IMR-90 (cell line): ENCODE measurements around the gene ATP6AP1. TPM values are rescaled to one million over a fixed set of nuclear protein-coding genes. Genes with fewer than 3 reads are reported as not detected.
A peak's percentile ranks its signal among the peaks of the same experiment; 100 is the strongest.
"Not testable (repeated sequence)": the region's sequence is repeated elsewhere in the genome, so short reads cannot be mapped to it uniquely, and the experiment has no call there.

Source experiments
- ATAC-seq: fragments of 200-7000 bp; cut with Tn5 transposase; 2 replicates; pipeline ENCODE4 v1.9.1; 2020; ENCODE audit warnings: low read depth, mild to moderate bottlenecking, moderate library complexity
- BruUV-seq: library from RNA; stranded (reverse); fragments of 400-500 nt; replicated peaks from 2 replicates; lab custom pipeline; 2021; lab: Mats Ljungman, UMichigan
- CTCF ChIA-PET: fragments of 300-600 bp; formaldehyde crosslinking; extraction: SDS; loops from one replicate; lab custom pipeline; 2021; ENCODE audit warnings: antibody characterized with exemption; lab: Yijun Ruan, JAX
- POLR2A ChIA-PET: fragments of 300-600 bp; sonication (Branson Sonifier 250); formaldehyde crosslinking; loops from one replicate; lab custom pipeline; 2022; ENCODE audit warnings: antibody characterized with exemption; ENCODE audit not compliant: unreplicated experiment; lab: Charles Lee
- DNase-seq: peaks from one replicate; pipeline ENCODE4 v3.0.0; 2013
- H2AFZ ChIP-seq: replicated peaks from 2 replicates; pipeline ENCODE3; 2013; ENCODE audit warnings: low read length, mild to moderate bottlenecking; ENCODE audit not compliant: poor library complexity
- H2AK5ac ChIP-seq: 2 replicates; pipeline ENCODE4 v1.6.1; 2013; ENCODE audit warnings: low read depth, low read length, inconsistent platforms
- H2AK9ac ChIP-seq: replicated peaks from 2 replicates; pipeline ENCODE3; 2013; ENCODE audit warnings: mild to moderate bottlenecking, low read depth, low read length, moderate library complexity; ENCODE audit not compliant: poor library complexity
- H2BK120ac ChIP-seq: 2 replicates; pipeline ENCODE4 v1.6.1; 2013; ENCODE audit warnings: low read depth, low read length, inconsistent platforms
- H2BK15ac ChIP-seq: 3 replicates; pipeline ENCODE4 v1.6.1; 2013; ENCODE audit warnings: low read depth, low read length, inconsistent platforms
- H2BK20ac ChIP-seq: 2 replicates; pipeline ENCODE4 v1.6.1; 2013; ENCODE audit warnings: low read depth, mild to moderate bottlenecking, inconsistent platforms, low read length, moderate library complexity
- H2BK5ac ChIP-seq: 2 replicates; pipeline ENCODE4 v1.6.1; 2013; ENCODE audit warnings: mild to moderate bottlenecking, low read depth, low read length, inconsistent platforms; ENCODE audit not compliant: poor library complexity, severe bottlenecking
- H3K14ac ChIP-seq: replicated peaks from 2 replicates; pipeline ENCODE4 v1.6.1; 2013; ENCODE audit warnings: low read depth, low read length, inconsistent platforms
- H3K18ac ChIP-seq: 2 replicates; pipeline ENCODE4 v1.6.1; 2013; ENCODE audit warnings: low read depth, low read length, control low read depth
- H3K23ac ChIP-seq: 2 replicates; pipeline ENCODE4 v1.6.1; 2013; ENCODE audit warnings: low read depth, low read length, inconsistent platforms
- H3K27ac ChIP-seq: 2 replicates; pipeline ENCODE4 v1.5.1; 2013; ENCODE audit warnings: mild to moderate bottlenecking, control low read depth, low read length; ENCODE audit not compliant: insufficient read depth
- H3K27me3 ChIP-seq: 2 replicates; pipeline ENCODE4 v1.6.1; 2013; ENCODE audit warnings: low read length; ENCODE audit not compliant: control insufficient read depth, insufficient read depth
- H3K36me3 ChIP-seq: 2 replicates; pipeline ENCODE4 v1.6.1; 2013; ENCODE audit warnings: low read length, mixed read lengths; ENCODE audit not compliant: control insufficient read depth, insufficient read depth
- H3K4ac ChIP-seq: 2 replicates; pipeline ENCODE4 v1.6.1; 2013; ENCODE audit warnings: low read depth, low read length, inconsistent platforms
- H3K4me1 ChIP-seq: 2 replicates; pipeline ENCODE4 v1.6.1; 2013; ENCODE audit warnings: low read length, mixed read lengths; ENCODE audit not compliant: control insufficient read depth, insufficient read depth
- H3K4me2 ChIP-seq: 2 replicates; pipeline ENCODE4 v1.6.1; 2013; ENCODE audit warnings: low read depth, mild to moderate bottlenecking, control low read depth, low read length, moderate library complexity
- H3K4me3 ChIP-seq: 2 replicates; pipeline ENCODE4 v1.5.1; 2013; ENCODE audit warnings: low read depth, mild to moderate bottlenecking, control low read depth, low read length, moderate library complexity; ENCODE audit not compliant: insufficient read depth
- H3K56ac ChIP-seq: 2 replicates; pipeline ENCODE4 v1.6.1; 2013; ENCODE audit warnings: low read length, inconsistent platforms; ENCODE audit not compliant: insufficient read depth; ENCODE audit errors: extremely low read depth
- H3K79me1 ChIP-seq, 2 experiments: 2 replicates each; pipeline ENCODE4 v1.6.1; 2013; ENCODE audit warnings: low read length in 2 of 2, inconsistent platforms in 1 of 2, low read depth in 1 of 2
- H3K9ac ChIP-seq: 2 replicates; pipeline ENCODE4 v1.6.1; 2013; ENCODE audit warnings: low read depth, low read length, control low read depth
- H3K9me1 ChIP-seq: 2 replicates; pipeline ENCODE4 v1.6.1; 2013; ENCODE audit warnings: low read length, inconsistent platforms; ENCODE audit not compliant: insufficient read depth
- H3K9me3 ChIP-seq: 2 replicates; pipeline ENCODE4 v1.6.1; 2013; ENCODE audit warnings: low read length; ENCODE audit not compliant: control insufficient read depth, insufficient read depth
- H4K20me1 ChIP-seq: 2 replicates; pipeline ENCODE4 v1.6.1; 2013; ENCODE audit warnings: low read length, inconsistent platforms; ENCODE audit not compliant: insufficient read depth
- H4K5ac ChIP-seq: 2 replicates; pipeline ENCODE4 v1.6.1; 2013; ENCODE audit warnings: mild to moderate bottlenecking, low read depth, low read length, control low read depth
- H4K8ac ChIP-seq, 2 experiments: 2 replicates each; pipeline ENCODE4 v1.6.1; 2013; ENCODE audit warnings: low read depth in 2 of 2, low read length in 2 of 2, control low read depth in 1 of 2, inconsistent platforms in 1 of 2
- H4K91ac ChIP-seq: 2 replicates; pipeline ENCODE4 v1.6.1; 2013; ENCODE audit warnings: low read depth, low read length, inconsistent platforms; ENCODE audit not compliant: insufficient read depth
- CHD1 ChIP-seq: IDR thresholded peaks from 2 replicates; pipeline ENCODE4 v1.6.1; 2012; ENCODE audit warnings: low read depth, low read length, improper control_type of control experiment
- POLR2A ChIP-seq: IDR thresholded peaks from 2 replicates; pipeline ENCODE4 v1.6.1; 2012; ENCODE audit warnings: mild to moderate bottlenecking, low read depth, low read length
- WGBS, 2 experiments: methylation state at CpG; one replicate each; pipeline versions ENCODE4 v1.1.5 to v1.1.7; 2013; ENCODE audit warnings: missing lambda C conversion rate in 2 of 2; ENCODE audit not compliant: insufficient read length in 1 of 2; ENCODE audit errors: extremely low coverage in 2 of 2; 5-methylcytosine and 5-hydroxymethylcytosine counted together
- dilution Hi-C: fragments of 300-500 bp; cut with HindIII; formaldehyde crosslinking; loops from one replicate; pipeline ENCODE4 v1.14.3; 2018; ENCODE audit warnings: low sequenced_read_pairs; ENCODE audit not compliant: unreplicated experiment
- in situ Hi-C: fragments of 300-500 bp; cut with MboI; formaldehyde crosslinking; loops from 3 replicates; pipeline ENCODE4 v1.14.3; 2019; ENCODE audit warnings: low sequenced_read_pairs, inconsistent platforms, mixed read lengths
- intact Hi-C: fragments of 100-400 bp; cut with micrococcal nuclease; formaldehyde crosslinking; loops from 2 replicates; pipeline ENCODE4 v1.10.0; 2022
- polyA plus RNA-seq, 3 experiments: library from polyadenylated mRNA; depleted of rRNA; stranded (reverse); fragments of >200 nt; gene quantifications; 2 replicates each; pipeline ENCODE4 v1.2.3, GENCODE V29; 2012; ENCODE audit warnings: low replicate concordance in 1 of 3
- total RNA-seq: library from RNA; depleted of rRNA; stranded (reverse); fragments of >200 nt; gene quantifications from 2 replicates; pipeline ENCODE4 v1.2.3, GENCODE V29; 2012

Gene ATP6AP1
- total and polyA plus RNA-seq, 2 of the 4 experiments (the other 2 are of a cell fraction): 13.8 to 96.7 TPM

DNA sequence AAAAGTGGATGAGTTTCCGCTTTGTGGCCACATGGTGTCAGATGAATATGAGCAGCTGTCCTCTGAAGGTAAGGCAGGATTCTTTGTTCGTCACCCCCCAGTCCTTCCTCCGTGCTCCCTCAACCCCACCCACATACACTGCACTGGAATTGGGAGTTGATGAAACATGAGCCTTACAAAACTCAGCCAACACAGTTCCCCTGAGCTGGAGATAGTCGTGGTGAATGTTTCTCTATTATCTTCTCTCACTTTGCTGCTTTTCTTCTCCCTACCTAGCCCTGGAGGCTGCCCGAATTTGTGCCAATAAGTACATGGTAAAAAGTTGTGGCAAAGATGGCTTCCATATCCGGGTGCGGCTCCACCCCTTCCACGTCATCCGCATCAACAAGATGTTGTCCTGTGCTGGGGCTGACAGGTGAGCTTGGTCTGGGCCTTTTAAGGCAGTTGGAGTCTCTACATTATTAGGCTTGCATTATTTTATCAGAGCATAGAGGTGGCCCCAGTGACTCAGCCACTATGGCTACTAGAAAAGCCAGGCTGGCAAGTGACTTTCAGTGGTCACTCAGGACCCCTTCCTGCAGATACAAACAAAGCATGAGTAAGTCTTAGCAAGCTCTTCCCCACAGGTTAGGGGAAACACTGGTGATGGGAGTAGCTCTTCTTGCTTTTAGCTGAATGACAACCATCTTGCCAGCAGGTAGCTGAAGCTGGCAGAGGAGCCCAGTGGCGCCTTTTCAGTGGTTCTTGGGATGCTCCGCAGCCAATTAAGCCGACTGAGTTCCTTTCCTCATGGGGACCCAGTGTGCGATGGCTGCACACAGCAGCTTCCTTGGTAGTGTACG is 28.7 kb upstream of the ATP6AP1 start:
- Histone ChIP-seq H2AK9ac (peak overlapping the region; percentile 96), H3K9ac (peak overlapping the region; percentile 97), H3K4ac (peak overlapping the region; percentile 74), H3K27me3 (no peaks in the 10 kb centered on the region), H2BK15ac (no peak overlapping the region), H3K79me1 (peaks cover 4 to 24% of the 10 kb centered on the region in 2 experiments; a peak in 3 of 4 replicates), H4K8ac (peak overlapping the region; percentile 70 to 85; a peak in 3 of 4 replicates), H3K27ac (peak overlapping the region; percentile 91), H2BK20ac (no peak overlapping the region), H3K9me1 (no peaks in the 10 kb centered on the region), H3K4me1 (0 out of 2 replicates have a peak, but pooled peaks cover 2% of the 10 kb centered on the region), H3K56ac (peak overlapping the region; percentile 79), H2AFZ (peak overlapping the region; percentile 17), H3K23ac (0 out of 2 replicates have a peak overlapping the region, but pooled peaks have one; percentile 31), H3K14ac (peak overlapping the region; percentile 99), H3K18ac (no peak overlapping the region), H2BK5ac (peak overlapping the region; percentile 89), H4K91ac (peak overlapping the region; percentile 85), H3K4me3 (peak overlapping the region; percentile 64), H3K36me3 (peaks cover 21% of the 10 kb centered on the region), H4K20me1 (peaks cover 44% of the 10 kb centered on the region), H2AK5ac (peak overlapping the region; percentile 91), H3K9me3 (no peaks in the 10 kb centered on the region), H3K4me2 (peak overlapping the region; percentile 93), H4K5ac (no peak overlapping the region), H2BK120ac (no peak overlapping the region)
- CTCF ChIA-PET: interaction anchor here (1.2 kb wide), 1 partner anchor 141 kb away, joined by 3 read pairs; no protein-coding TSS in a partner anchor
- DNase-seq: no peak
- in situ Hi-C loops: no loop called here
- dilution Hi-C loops: no loop called here
- WGBS, 2 experiments: no CpG with 5 or more reads among the region's 14 CpGs
- ATAC-seq: no peak
- POLR2A ChIA-PET: interaction anchor here (1.1 kb wide), 1 partner anchor 132 kb away, joined by 3 read pairs; no protein-coding TSS in a partner anchor
- intact Hi-C loops: no loop called here
- TF ChIP-seq CHD1: peak; percentile 36; the same call in 1 of the 2 replicates
- TF ChIP-seq POLR2A: no peak
- no TSS peak for BruUV-seq

- H2AFZ ChIP-seq, H2AK9ac ChIP-seq, H3K9me1 ChIP-seq, H2AK5ac ChIP-seq, H3K9ac ChIP-seq, H3K27me3 ChIP-seq, H2BK5ac ChIP-seq, H3K9me3 ChIP-seq, H3K4me1 ChIP-seq, DNase-seq, H3K56ac ChIP-seq, BruUV-seq, CTCF ChIA-PET, H3K4me3 ChIP-seq, POLR2A ChIA-PET, H3K4me2 ChIP-seq, H2BK120ac ChIP-seq, H4K91ac ChIP-seq, H3K4ac ChIP-seq, H3K18ac ChIP-seq, ATAC-seq, dilution Hi-C loops, in situ Hi-C loops, H2BK15ac ChIP-seq, intact Hi-C loops, H4K8ac ChIP-seq, H2BK20ac ChIP-seq, H3K27ac ChIP-seq, H4K5ac ChIP-seq, H3K23ac ChIP-seq: not testable (repeated sequence)
- no CpG with 5 or more reads among the region's 6 CpGs for WGBS, 2 experiments
- Histone ChIP-seq H4K20me1 (peaks cover 44% of the 10 kb centered on the region), H3K79me1 (peaks cover 4 to 24% of the 10 kb centered on the region in 2 experiments; a peak in 3 of 4 replicates), H3K36me3 (peaks cover 21% of the 10 kb centered on the region), H3K14ac (peak overlapping the region; percentile 15; the same call in 1 of the 2 replicates)
Observed at GRCh38 chrX:154400369-154400817, 28.1 kb upstream of the ATP6AP1 start.
